IPS-18c (cell line): Measurements from ENCODE around the gene CAST.

Experiments
- H3K4me3 ChIP-seq: 2 replicates; pipeline ENCODE4 v1.7.0; 2013; ENCODE audit warnings: low read depth, mild to moderate bottlenecking, low read length, moderate library complexity; ENCODE audit not compliant: insufficient read depth
- H3K9me3 ChIP-seq: one replicate; pipeline ENCODE4 v1.6.1; 2013; ENCODE audit warnings: mild to moderate bottlenecking, low read length, moderate library complexity; ENCODE audit not compliant: control insufficient read depth, insufficient read depth

The CAST gene

DNA sequence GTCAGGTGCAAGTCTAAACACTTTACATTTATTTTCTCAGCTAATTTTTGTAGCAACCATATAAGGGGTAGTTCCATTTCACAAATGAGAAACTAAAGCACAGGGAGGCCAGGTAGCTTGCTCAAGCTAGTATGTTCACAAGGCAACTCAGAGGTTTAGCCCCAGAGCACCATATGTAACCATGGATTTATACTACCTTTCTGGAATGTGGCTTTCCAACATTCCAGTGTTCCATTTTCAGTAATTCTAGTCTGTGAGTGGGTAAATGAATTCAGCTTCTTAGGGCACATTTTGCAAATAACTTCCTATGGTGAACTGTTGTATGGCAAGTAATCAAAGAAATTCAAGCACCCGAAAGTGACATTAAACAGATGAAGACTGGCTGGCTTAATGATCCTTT lies 25.0 kb upstream of the CAST start:
- H3K9me3 ChIP-seq: no peaks in the 10 kb centered on the region
- H3K4me3 ChIP-seq: no peak overlapping the region

DNA sequence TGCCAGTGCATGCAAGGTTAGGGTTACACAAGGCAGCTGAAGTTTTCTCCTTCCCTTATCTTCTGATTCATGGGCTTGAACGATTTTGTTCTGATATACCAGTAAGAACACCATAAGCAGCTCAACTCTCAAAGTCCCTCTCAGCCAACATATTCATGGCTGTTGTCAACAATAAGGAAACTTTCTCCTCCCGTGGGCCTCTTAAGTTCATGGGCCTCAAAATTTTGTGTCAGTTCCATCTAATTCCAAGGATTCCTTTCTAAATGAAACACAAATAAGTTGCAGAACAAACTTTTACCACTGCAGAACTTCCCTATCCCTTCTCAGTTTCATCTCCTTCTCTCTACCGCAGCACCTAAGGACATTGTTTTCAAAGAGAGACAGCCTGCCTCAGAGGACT lies 23.6 kb upstream of the CAST start:
- Histone ChIP-seq H3K4me3 (no peak overlapping the region), H3K9me3 (no peaks in the 10 kb centered on the region)

DNA sequence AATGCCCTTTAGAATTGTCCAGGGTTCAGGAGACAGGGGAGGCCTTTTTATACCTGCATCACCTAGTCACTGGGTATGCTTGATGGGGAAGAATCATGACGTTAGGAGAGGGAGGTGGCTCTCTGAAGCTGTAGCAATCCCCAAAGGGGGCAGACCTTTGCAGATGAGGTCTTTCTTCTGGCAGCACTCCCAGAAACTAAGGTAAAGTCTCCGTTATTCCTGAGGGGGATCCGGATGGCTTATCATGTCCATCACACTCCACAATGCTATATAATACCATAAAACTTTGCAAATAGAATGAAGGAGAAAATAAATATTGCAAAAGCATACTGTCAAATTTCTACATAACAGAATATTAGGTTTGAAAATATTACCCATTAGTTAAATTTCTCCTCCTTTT lies 21.5 kb upstream of the CAST start:
- H3K4me3 ChIP-seq: no peak overlapping the region
- no peaks in the 10 kb centered on the region for H3K9me3 ChIP-seq

DNA sequence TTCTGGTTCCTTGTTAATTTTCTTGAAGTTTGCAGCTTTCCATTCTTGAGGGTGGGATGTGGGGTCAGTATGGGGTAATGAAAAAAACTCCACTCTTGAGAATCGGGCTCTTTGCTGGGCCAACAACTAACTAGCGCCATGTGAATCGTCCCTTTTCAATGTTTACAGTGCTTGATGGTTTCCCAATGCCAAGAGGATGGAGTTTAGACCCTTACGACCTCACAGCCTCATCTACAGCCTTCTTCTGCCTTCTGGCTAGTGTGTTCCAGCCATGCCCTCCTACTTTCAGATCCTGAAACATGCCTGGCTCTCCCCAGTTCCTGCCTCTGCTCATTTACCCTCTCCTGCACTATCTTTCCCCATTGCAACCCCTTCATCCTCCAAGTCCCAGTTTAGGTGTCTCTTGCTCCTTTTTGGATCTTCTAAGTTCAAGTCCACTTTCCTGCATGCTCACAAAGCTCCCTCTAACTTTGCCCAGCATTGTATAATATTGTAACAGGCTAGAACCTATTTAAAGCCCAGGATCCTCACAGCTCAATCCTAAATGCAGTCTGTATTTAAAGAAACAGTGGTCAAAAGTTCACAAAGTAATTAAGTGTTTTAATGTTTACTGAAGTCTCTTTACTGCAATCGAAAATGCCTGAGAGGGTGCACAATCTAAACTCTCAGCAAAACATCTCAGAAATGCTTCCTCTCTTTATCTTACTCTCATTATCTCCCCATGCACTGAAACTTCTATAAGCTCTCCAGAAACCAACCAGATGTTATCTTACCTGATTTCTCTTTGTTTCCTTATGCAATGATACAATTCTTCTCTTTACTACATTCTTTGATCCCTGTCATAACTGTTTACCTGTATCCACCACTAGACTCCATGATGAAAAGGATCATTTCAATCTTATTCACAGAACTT lies 20.6 kb upstream of the CAST start:
- Histone ChIP-seq H3K4me3 (no peak overlapping the region), H3K9me3 (no peaks in the 10 kb centered on the region)

DNA sequence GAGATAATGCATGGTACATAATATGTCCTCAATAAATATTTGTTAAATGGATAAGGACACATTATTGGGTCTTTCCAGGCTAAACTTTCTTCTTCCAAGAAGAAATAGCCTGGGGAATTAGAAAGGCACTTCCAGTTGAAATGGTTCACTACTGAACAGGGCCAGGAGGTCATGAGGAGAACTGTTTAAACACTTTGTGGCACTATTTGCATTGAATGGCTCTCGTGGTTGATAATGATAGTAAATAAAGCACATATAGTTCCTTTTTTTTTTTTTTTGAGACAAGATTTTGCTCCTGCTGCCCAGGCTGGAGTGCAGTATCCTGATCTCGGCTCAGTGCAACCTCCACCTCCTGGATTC lies 19.9 kb upstream of the CAST start:
- Histone ChIP-seq H3K4me3 (no peak overlapping the region), H3K9me3 (no peaks in the 10 kb centered on the region)

DNA sequence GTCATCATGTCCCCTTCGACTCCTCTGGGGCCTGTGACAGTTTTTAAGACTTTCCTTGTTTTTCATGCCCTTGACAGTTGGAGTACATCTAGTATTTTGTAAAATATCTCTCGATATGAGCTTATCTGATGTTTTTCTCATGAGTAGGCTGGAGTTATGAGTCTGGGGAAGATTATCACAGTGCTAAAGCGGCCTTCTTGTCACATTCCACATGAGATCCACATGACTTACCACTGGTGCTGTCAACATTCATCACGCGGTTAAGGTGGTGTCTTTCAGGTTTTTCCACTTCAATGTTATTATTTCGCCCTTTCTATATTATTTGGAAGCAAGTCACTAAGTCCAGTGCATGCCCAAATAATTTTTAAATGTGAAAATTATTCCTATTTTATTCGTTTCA lies 17.1 kb upstream of the CAST start:
- H3K4me3 ChIP-seq: no peak overlapping the region
- H3K9me3 ChIP-seq: no peaks in the 10 kb centered on the region

DNA sequence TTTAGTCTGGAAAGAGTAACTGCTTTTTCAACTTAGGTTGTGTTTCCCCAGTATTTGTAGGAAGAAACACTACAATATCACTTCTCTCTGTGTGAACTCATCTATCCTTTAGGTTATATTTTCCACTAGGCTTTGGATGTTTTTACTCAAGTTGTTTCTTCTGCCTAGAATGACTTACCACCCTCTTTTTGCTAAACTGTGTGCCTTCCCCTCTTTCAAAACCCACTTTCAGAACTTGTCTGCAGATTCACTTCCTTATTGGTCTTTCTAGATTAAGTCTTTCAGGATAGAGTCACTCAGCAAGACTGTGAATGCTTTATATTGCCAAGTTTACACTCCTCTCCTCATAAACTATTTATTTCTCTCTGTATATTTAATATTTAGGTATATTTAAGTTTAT lies 14.2 kb upstream of the CAST start:
- Histone ChIP-seq H3K9me3 (no peaks in the 10 kb centered on the region), H3K4me3 (no peak overlapping the region)

DNA sequence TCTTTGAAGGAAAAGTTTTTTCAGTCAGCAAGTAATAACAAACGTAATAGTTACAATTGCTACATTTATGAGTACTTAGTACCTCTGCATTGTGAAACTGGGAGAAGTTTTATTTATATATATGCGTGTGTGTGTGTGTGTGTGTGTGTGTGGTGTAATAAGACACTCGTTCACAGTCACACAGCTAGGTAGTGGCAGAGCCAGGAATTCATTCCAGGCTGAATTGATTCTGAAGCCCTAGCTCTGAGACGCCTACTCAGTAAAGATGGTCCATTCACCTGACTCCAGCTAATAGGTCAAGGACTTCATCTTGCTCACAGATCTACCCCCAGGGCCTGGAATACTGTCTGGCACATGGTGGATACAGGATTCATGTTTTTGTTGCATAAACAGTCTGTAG lies 13.6 kb upstream of the CAST start:
- no peak overlapping the region for H3K4me3 ChIP-seq
- H3K9me3 ChIP-seq: no peaks in the 10 kb centered on the region

DNA sequence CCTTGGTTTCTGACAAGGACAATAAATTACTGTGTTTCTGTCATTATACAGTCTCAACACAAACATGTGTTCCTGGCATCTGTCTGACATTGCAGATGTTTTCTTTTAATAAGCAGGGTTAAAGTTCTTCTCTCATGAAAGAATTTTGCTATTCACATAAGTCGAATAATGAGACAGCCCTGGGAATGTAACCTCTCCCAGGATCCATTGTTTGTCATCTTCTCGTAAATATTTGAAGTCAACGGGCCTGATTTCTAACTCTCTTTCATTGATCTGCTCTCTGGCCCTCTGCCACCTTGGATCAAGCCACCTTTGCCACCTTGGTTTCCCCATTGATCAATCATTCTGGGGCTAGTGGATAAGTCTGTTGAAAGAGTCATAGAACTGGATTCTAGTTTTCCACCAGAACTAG lies 12.9 kb upstream of the CAST start:
- no peak overlapping the region for H3K4me3 ChIP-seq
- H3K9me3 ChIP-seq: no peaks in the 10 kb centered on the region

DNA sequence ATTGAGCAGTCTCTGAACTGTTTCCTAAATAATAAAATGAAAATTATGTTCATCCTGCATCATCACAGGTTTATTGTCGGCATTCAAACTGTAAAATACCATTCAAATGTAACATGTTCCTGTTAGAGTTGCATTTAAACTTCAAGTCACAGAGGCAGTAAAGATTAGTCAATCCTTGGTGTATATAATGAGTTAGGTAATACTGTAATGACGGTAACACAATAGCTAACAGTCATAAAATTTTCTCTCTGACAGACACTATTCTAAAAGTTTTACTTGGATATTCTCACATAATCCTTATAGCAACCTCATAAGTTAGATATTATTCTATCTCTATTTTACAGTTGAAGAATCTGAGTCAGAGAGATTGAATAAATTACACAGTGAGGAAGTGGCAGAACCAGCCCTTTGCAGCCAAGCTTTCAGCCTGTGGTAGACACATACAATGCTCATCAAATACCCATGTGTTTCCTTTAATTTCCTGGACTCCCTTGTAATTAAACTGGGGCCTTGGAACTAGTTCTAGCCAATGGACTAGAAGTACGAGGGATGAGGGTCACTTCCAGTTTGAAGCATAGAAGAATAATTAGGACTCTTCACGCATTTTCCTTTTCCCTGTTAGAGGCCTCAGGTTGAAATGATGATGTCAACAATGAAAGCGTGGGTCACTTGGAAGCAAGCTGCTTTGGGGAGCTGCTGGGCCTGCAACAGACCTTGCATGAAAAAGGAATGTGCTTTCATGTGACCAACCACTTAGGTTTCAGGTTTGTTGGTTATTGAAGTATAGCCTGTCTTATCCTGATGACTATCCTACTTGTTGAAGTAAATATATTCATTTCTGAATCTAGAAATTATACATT lies 12.3 kb upstream of the CAST start:
- Histone ChIP-seq H3K9me3 (no peaks in the 10 kb centered on the region), H3K4me3 (no peak overlapping the region)

DNA sequence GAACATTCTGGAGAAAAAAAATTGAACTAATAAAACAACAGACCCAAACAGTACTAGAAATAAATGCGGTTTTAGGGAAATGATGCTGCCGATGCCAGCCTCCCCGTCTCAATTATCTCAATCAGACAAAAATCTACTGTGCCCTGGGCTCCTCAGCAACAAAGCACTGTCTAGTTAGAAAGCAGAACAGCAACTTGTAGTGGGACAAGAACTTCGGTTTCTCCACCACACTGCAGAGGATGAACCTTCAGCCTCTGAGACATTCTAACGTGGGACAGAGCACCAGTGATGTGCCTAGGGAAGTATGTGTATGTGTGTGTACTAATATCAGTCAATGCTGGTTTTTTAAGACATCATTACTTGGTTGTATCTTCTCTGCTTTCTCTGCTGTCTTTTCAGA lies 11.1 kb upstream of the CAST start:
- Histone ChIP-seq H3K9me3 (no peaks in the 10 kb centered on the region), H3K4me3 (no peak overlapping the region)

DNA sequence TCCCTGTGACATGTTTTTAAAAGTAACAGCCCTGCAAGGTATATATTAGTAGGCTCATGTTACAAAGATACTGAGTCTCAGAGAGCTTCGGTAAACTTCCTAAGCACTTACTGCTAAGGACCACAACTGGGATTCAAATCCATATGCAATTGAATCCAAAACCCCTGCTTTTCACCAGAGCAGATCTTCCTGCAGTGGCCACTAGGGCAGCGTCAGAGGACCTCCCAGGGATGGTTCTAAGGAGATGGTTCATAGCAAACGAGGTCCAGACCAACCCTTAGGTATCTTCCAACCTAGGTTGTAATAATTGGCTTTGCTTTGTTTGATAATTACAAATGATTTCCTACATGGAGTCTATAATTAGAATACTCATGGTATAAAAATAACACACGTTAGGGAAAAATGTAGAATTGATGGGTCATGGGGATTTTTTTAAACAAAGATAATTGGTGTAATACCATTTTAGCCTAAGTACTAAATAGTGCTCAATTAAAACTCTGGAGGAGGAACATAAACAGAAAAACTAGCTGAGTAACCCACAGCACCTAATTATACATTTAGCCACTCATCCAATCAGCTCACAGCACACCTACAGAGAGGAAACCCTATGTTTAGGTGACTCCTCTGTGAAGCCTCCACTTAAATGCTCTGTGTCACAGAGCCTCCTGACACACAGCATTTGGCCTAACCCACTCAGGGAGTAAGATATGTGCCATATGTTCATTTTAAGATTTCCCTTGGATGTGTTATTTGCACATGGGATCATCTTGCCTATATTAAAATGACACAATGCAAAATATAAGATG lies 10.0 kb upstream of the CAST start:
- Histone ChIP-seq H3K4me3 (no peak overlapping the region), H3K9me3 (no peaks in the 10 kb centered on the region)

DNA sequence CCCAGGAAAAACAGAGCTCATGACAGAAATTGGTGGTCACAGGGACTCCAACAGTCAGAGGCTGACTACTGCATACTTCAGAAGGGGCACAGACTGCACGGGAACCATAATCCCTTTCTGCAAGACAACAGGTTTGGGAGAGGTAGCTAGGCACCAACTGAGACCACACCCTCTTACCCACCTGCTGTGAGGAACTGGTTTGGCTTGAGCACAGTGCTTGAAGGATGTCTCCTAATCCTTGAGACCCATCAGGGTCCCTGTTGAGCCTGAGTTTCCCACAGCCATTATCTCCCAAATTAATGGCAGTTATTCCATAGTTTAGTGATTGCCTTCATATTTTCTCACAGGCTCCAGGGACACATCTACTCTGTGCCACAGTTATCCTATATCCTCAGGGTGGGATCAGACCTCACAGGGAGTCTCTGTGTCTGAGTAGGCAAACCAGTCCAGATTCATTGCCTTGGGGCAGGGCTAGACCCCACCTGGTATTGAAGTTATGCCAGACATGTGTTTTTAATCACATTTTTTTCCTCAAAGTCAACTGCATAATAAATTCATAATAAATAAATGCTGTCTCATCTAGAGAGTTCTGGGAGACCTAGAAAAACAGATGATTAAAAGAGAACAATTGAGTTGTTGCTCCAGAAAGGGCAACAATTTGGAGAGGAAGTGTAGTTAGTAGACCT lies 9.3 kb upstream of the CAST start:
- no peaks in the 10 kb centered on the region for H3K9me3 ChIP-seq
- no peak overlapping the region for H3K4me3 ChIP-seq

DNA sequence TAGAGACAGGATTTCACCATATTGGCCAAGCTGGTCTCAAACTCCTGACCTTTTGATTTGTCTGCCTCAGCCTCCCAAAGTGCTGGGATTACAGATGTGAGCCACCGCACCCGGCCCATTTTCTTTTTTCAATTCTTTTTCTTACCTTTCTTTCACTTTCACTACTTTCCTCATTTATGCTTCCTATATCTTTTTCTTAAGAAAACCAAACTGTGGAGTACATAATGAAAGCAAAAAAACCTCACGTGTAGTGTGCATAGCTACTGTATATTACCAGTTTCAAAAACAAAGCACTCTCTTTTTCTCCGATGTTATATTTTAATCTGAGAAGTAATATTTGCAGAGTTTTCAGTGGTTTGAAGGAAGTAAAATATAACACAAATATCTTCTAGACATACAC lies 8.0 kb upstream of the CAST start:
- Histone ChIP-seq H3K9me3 (no peaks in the 10 kb centered on the region), H3K4me3 (no peak overlapping the region)

DNA sequence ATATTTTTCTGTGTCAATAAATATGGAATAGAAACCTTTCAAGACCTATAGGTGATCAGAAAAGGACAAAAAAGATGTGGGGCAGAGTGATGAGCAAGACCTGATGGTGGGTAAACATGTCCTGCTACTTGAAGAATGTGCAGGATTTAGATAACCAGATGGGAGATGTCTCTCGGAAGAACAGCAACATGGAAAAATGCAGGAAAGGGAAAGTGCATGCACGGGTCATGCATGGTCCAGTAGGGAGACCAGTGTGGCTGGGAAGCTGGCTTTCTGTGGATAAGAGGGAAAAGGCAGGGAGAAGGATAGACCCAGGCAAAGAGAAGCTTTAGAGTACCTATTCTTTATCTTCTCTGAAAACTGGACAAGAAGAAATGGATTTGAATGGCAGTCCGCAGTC lies 7.1 kb upstream of the CAST start:
- H3K9me3 ChIP-seq: no peaks in the 10 kb centered on the region
- H3K4me3 ChIP-seq: no peak overlapping the region

DNA sequence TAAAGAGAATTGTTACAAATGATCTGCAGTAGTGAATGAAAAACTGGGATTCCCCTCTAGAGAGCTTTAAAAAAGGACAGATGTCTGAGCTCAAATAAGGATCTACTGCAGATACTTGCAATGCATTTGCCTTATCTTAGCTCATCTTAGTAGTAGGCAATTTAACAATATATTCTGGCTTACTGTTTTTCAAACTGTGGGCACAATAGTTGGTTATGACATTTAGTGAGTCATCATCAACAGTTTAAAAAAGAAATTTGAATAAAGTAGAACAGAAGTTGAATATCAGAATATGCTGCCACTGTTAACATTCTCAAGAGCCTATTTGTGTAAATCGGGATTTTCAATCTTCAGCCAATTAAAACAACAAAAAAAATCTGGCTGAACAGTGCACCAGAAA lies 6.7 kb upstream of the CAST start:
- Histone ChIP-seq H3K4me3 (no peak overlapping the region), H3K9me3 (no peaks in the 10 kb centered on the region)

DNA sequence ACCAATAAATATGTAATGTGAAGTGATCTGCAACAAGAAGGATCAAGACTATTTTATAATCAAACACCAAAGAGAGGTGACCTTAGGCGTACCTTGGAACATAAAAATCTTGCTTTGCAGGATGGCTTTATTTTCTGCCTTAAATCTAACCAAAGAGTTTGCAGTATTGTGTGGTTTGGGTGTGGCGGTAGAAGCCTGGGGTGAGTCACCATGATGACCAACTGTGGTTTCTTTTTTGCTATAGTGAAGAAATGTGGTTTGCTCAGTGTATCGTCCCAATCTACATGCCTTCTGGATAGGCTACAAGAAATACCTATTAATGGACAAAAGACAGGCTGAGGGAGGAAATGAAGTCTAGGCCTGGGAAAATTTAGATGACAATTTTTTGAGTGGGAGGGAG lies 5.1 kb upstream of the CAST start:
- Histone ChIP-seq H3K9me3 (no peaks in the 10 kb centered on the region), H3K4me3 (no peak overlapping the region)
